Stimulated activated CD4-positive, alpha-beta T cell treated with anti-CD3 and anti-CD28 coated beads, TNF-alpha, amount 100 ng/mL, for 48 hours (primary cell): ENCODE measurements around the gene TM6SF1.

Experiments
- DNase-seq, 3 donors: peaks; one replicate each; pipeline ENCODE4 v3.0.0-alpha.2; 2020; ENCODE audit warnings: low read depth in 3 of 3

The TM6SF1 gene

DNA sequence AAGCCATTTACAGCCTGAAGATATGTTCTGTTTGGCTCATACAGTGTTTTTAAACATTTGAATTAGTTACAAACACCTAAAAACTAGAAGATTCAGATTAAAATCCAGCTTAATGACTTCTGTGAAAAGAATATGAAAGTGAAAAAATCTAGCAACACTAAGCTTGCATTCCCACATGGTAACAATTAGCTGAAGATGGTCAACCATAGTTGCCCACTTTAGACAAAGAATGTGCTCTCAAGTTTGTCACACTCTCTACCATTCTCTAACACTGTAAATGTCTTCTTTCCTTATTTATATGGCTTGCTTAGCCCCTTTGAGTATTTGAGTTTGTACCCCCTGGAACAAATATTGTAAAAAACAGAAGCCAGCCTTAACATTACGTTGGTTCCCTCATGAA is 67.4 kb downstream of the TM6SF1 start:
- DNase-seq: no peak

DNA sequence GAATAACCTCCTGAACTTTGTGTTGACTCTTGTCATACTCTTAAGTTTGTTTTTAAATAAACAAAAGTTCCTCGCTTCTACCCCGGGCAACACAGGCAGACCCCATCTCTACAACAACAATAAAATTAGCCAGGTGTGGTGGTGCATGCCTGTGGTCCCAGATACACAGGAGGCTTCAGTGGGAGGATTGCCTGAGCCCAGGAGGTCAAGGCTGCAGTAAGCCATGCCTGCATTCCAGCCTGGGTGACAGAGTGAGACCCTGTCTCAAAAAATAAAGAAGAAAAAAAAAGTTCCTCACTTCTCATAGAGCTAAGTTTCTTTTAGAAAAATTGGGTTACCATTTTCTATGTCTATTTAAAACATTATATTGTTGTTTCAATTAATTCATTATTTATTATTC is 70.9 kb downstream of the TM6SF1 start:
- DNase-seq: no peak

DNA sequence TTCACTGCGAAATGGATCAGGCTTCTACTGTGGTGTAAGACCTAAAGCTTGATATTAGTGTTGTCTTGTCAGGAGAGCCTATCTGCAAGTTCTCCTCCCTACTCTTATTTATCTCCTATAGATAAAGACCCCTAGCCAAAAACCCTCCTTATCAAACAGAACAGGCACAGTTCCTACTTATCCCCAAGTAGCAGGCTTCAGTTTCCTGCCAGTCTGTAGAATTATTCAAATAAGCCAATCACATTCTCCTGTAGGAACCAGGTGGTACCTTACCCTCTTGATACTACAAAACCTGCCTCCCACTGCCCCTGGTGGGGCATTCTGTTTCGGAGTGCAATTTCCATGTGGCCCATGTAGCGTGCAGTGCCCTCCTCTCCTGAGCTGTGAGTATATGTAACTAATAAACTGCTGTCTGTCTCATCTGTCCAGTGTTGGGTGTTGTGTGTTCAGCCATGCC is 71.5 kb downstream of the TM6SF1 start:
- DNase-seq: no peak

DNA sequence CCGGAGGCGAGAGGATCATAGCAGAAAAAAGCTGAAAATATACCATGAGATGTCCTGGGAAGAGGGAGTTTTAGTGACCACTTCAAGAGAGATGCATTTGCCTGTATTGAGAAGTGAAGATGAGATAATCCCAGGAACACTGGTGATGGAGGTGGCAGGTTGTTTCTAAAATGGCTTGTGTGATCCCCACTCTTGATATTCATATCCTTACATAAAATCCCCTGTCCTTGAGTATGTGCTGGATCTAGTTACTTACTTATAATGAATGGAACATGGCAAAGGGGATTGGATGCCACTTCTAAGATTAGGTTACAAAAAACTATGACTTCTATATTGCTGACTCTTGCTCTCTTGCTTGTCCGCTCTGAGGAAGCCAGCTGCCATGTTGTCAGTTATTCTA is 78.1 kb downstream of the TM6SF1 start:
- no peak for DNase-seq
